Suprapubic skin (tissue), 4 donors: ENCODE results near the gene IL9.

Experiments used
- POLR2A ChIP-seq, 2 donors: fragments of 450-650 bp; IDR thresholded peaks; one replicate each; pipeline ENCODE4 v1.6.1; 2017; ENCODE audit warnings: antibody characterized with exemption in 2 of 2, mild to moderate bottlenecking in 2 of 2, moderate library complexity in 2 of 2
- POLR2AphosphoS5 ChIP-seq, 3 donors: sonication (generic); formaldehyde crosslinking; IDR thresholded peaks; one replicate each; pipeline ENCODE4 v1.6.1; 2017; ENCODE audit warnings: antibody characterized with exemption in 3 of 3
- TF ChIP-seq, protein P1 (sequence below), 2 donors: fragments of 200-600 bp in 1 of 2; fragments of 450-650 bp in 1 of 2; sonication (generic) in 1 of 2; IDR thresholded peaks; one replicate each; pipeline ENCODE4 v1.5.1; 2016 to 2019; ENCODE audit warnings: antibody characterized with exemption in 2 of 2, mild to moderate bottlenecking in 1 of 2, moderate library complexity in 1 of 2

DNA sequence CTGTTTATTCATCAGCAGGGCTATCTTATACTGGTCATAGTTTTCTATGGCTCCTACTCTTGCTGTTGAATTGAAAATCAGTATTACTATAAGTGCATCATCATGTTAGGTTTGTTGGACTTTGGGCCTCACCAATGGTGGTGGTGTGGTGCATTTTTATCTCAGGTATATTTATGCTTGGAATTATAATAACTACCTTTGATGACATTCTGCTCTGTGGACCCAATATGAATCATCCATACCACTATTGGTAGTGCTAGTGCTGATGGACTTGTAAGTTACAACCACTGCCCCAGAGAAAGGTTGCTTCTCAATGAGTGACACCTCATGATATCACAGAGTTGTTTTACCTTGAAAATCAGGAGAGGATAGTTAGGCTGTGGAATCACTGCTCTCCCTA, 28.0 kb downstream of the IL9 start:
- TF ChIP-seq, protein P1, sequence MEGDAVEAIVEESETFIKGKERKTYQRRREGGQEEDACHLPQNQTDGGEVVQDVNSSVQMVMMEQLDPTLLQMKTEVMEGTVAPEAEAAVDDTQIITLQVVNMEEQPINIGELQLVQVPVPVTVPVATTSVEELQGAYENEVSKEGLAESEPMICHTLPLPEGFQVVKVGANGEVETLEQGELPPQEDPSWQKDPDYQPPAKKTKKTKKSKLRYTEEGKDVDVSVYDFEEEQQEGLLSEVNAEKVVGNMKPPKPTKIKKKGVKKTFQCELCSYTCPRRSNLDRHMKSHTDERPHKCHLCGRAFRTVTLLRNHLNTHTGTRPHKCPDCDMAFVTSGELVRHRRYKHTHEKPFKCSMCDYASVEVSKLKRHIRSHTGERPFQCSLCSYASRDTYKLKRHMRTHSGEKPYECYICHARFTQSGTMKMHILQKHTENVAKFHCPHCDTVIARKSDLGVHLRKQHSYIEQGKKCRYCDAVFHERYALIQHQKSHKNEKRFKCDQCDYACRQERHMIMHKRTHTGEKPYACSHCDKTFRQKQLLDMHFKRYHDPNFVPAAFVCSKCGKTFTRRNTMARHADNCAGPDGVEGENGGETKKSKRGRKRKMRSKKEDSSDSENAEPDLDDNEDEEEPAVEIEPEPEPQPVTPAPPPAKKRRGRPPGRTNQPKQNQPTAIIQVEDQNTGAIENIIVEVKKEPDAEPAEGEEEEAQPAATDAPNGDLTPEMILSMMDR (IDR thresholded peaks at IDR 0.05), result no peak
- TF ChIP-seq POLR2A (IDR thresholded peaks at IDR 0.05), result no peak
- no peak for TF ChIP-seq POLR2AphosphoS5 (IDR thresholded peaks at IDR 0.05)
